Measurements from ENCODE around the gene EFCAB11. TPM values are rescaled to one million over a fixed set of nuclear protein-coding genes. Genes with fewer than 3 reads are reported as not detected.

The EFCAB11 gene
- total and polyA plus RNA-seq, 2 donors (not counting 1 experiment from before 2014, with no cell fraction given) = 4.2 to 13.8 TPM

DNA sequence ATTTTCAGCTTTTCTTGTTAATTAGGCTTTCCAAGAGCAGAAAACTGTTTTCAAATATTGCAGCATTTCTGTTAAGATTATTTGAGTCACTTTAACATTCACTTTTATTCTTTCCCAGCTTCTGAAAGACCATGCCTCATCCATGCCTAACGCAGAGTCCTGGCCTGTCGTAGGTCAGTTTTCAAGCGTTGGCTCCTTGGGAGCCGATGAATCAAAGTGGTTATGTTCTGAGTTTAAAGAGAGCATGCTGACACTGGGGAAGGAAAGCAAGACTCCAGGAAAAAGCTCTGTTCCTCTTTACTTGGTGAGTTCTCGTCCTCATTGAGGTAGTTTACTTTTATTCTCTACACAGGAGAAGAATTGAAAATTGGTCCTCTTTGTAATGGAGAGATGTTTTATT lies 34.3 kb upstream of the EFCAB11 start:
- WGBS (ENCODE audit: insufficient coverage) = 100% methylated on average over 2 of the region's 5 CpGs
- no peak overlapping the region for H3K27ac Mint-ChIP-seq
- no peak for TF ChIP-seq EZH2 (IDR thresholded peaks at IDR 0.05; ENCODE audit: borderline replicate concordance, insufficient read depth, low read depth, low read length, poor library complexity, severe bottlenecking)
- TF ChIP-seq, protein P1, sequence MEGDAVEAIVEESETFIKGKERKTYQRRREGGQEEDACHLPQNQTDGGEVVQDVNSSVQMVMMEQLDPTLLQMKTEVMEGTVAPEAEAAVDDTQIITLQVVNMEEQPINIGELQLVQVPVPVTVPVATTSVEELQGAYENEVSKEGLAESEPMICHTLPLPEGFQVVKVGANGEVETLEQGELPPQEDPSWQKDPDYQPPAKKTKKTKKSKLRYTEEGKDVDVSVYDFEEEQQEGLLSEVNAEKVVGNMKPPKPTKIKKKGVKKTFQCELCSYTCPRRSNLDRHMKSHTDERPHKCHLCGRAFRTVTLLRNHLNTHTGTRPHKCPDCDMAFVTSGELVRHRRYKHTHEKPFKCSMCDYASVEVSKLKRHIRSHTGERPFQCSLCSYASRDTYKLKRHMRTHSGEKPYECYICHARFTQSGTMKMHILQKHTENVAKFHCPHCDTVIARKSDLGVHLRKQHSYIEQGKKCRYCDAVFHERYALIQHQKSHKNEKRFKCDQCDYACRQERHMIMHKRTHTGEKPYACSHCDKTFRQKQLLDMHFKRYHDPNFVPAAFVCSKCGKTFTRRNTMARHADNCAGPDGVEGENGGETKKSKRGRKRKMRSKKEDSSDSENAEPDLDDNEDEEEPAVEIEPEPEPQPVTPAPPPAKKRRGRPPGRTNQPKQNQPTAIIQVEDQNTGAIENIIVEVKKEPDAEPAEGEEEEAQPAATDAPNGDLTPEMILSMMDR (IDR thresholded peaks at IDR 0.05) = no peak
- H3K4me1 Mint-ChIP-seq = no peaks in the 10 kb centered on the region
- no peaks in the 10 kb centered on the region for H3K9me3 ChIP-seq (ENCODE audit: control extremely low read depth in 1 of 3, control insufficient read depth in 2 of 3, insufficient read depth in 1 of 3, low read length in 2 of 3)
- H3K9ac ChIP-seq (ENCODE audit: low read length) = no peak overlapping the region
- H3K79me2 ChIP-seq (ENCODE audit: control insufficient read depth, insufficient read depth, low read length) = no peaks in the 10 kb centered on the region
- ChIA-PET POLR2A (no interaction called here), CTCF (interaction anchor here (7.3 kb wide), 1 partner anchor 17 kb away, joined by 37 read pairs; no protein-coding TSS in a partner anchor)
- no peaks in the 10 kb centered on the region for H3K27me3 ChIP-seq (replicated peaks in 1 of 4; ENCODE audit: control extremely low read depth in 1 of 4, control insufficient read depth in 3 of 4, insufficient read depth in 4 of 4, low read length in 3 of 4)
- ATAC-seq (ENCODE audit: low read depth) = no peak
- H3K4me1 ChIP-seq (ENCODE audit: control insufficient read depth in 2 of 2, insufficient read depth in 2 of 2, low read length in 2 of 2) = no peaks in the 10 kb centered on the region
- H3K4me3 ChIP-seq (ENCODE audit: control extremely low read depth in 1 of 5, extremely low read depth in 1 of 5, insufficient read depth in 1 of 5, low read depth in 2 of 5, low read length in 4 of 5) = no peak overlapping the region
- no peaks in the 10 kb centered on the region for H3K27me3 Mint-ChIP-seq
- H2AFZ ChIP-seq (ENCODE audit: insufficient read depth, low read depth, low read length, poor library complexity, severe bottlenecking) = no peak overlapping the region
- H3K27ac ChIP-seq (ENCODE audit: low read length in 2 of 2) = no peak overlapping the region
- H3K4me2 ChIP-seq (replicated peaks; ENCODE audit: low read depth, low read length, poor library complexity, severe bottlenecking) = no peak overlapping the region
- peaks cover 30 to 51% of the 10 kb centered on the region in 2 experiments for H3K36me3 ChIP-seq (replicated peaks in 1 of 2; ENCODE audit: control extremely low read depth in 1 of 2, control insufficient read depth in 1 of 2, extremely low read depth in 1 of 2, insufficient read depth in 2 of 2, low read length in 1 of 2)
- no peaks in the 10 kb centered on the region for H3K9me3 Mint-ChIP-seq (ENCODE audit: insufficient read depth)
- no peak for DNase-seq
- H4K20me1 ChIP-seq (ENCODE audit: control insufficient read depth, insufficient read depth, low read length, poor library complexity, severe bottlenecking) = no peaks in the 10 kb centered on the region
- H3K4me3 Mint-ChIP-seq = no peak overlapping the region
- intact Hi-C loops (cut with micrococcal nuclease) = no loop called here

- H3K4me3 ChIP-seq (ENCODE audit: control extremely low read depth in 1 of 5, extremely low read depth in 1 of 5, insufficient read depth in 1 of 5, low read depth in 2 of 5, low read length in 4 of 5) = no peak overlapping the region
- H3K27me3 Mint-ChIP-seq = no peaks in the 10 kb centered on the region
- no peaks in the 10 kb centered on the region for H3K9me3 ChIP-seq (ENCODE audit: control extremely low read depth in 1 of 3, control insufficient read depth in 2 of 3, insufficient read depth in 1 of 3, low read length in 2 of 3)
- H2AFZ ChIP-seq (ENCODE audit: insufficient read depth, low read depth, low read length, poor library complexity, severe bottlenecking) = no peak overlapping the region
- peaks cover 17 to 50% of the 10 kb centered on the region in 2 experiments for H3K36me3 ChIP-seq (replicated peaks in 1 of 2; ENCODE audit: control extremely low read depth in 1 of 2, control insufficient read depth in 1 of 2, extremely low read depth in 1 of 2, insufficient read depth in 2 of 2, low read length in 1 of 2)
- H3K4me2 ChIP-seq (replicated peaks; ENCODE audit: low read depth, low read length, poor library complexity, severe bottlenecking) = no peak overlapping the region
- no peaks in the 10 kb centered on the region for H3K4me1 ChIP-seq (ENCODE audit: control insufficient read depth in 2 of 2, insufficient read depth in 2 of 2, low read length in 2 of 2)
- H3K4me3 Mint-ChIP-seq = no peak overlapping the region
- H3K9me3 Mint-ChIP-seq (ENCODE audit: insufficient read depth) = no peaks in the 10 kb centered on the region
- CTCF ChIA-PET = interaction anchor here (2.0 to 7.3 kb wide), 2 partner anchors 15 to 48 kb away, joined by 6 to 37 read pairs; no protein-coding TSS in a partner anchor
- no peaks in the 10 kb centered on the region for H4K20me1 ChIP-seq (ENCODE audit: control insufficient read depth, insufficient read depth, low read length, poor library complexity, severe bottlenecking)
- no peaks in the 10 kb centered on the region for H3K4me1 Mint-ChIP-seq
- H3K9ac ChIP-seq (ENCODE audit: low read length) = no peak overlapping the region
- no peaks in the 10 kb centered on the region for H3K79me2 ChIP-seq (ENCODE audit: control insufficient read depth, insufficient read depth, low read length)
- TF ChIP-seq, protein P1 (IDR thresholded peaks at IDR 0.05) = no peak
- TF ChIP-seq EZH2 (IDR thresholded peaks at IDR 0.05; ENCODE audit: borderline replicate concordance, insufficient read depth, low read depth, low read length, poor library complexity, severe bottlenecking) = no peak
- no peak overlapping the region for H3K27ac ChIP-seq (ENCODE audit: low read length in 2 of 2)
- intact Hi-C loops (cut with micrococcal nuclease) = no loop called here
- ATAC-seq (ENCODE audit: low read depth) (no peak), DNase-seq (no peak)
- POLR2A ChIA-PET = no interaction called here
- no peak overlapping the region for H3K27ac Mint-ChIP-seq
- no peaks in the 10 kb centered on the region for H3K27me3 ChIP-seq (replicated peaks in 1 of 4; ENCODE audit: control extremely low read depth in 1 of 4, control insufficient read depth in 3 of 4, insufficient read depth in 4 of 4, low read length in 3 of 4)
These were observed 32.6 kb upstream of the EFCAB11 start for GRCh38 chr14:89987161-89987475.

Measured in B cell (primary cell).